ENCODE results near the gene CD2AP. TPM values are rescaled to one million over a fixed set of nuclear protein-coding genes. Genes with fewer than 3 reads are reported as not detected.

CD2AP gene
- total RNA-seq, 1 donor = 30.4 TPM

DNA sequence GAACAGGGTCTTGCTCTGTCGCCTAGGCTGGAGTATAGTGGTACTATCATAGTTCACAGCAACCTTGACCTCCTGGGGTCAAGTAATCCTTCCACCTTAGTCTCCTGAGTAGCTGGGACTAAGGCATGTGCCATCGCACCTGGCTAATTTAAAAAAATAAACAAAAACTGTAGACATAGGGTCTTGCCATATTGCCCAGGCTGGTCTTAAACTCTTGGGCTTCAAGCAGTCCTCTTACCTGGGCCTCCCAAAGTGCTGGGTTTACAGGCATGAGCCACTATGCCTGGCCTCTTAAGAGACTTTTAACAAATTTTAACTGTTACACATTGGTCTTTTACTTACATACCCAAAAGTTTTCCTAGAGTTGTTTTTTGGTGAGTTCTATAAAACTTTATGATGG, 12.4 kb downstream of the CD2AP start:
- Histone ChIP-seq H3K4me1 (ENCODE audit: insufficient read depth, low read length) (peaks cover 2% of the 10 kb centered on the region), H4K20me1 (ENCODE audit: insufficient read depth, low read length) (peaks cover 15% of the 10 kb centered on the region), H2AFZ (ENCODE audit: low read length) (no peak overlapping the region), H3K9me3 (ENCODE audit: low read depth, low read length) (no peaks in the 10 kb centered on the region), H3K36me3 (ENCODE audit: insufficient read depth, low read length) (no peaks in the 10 kb centered on the region), H3K4me3 (ENCODE audit: insufficient read depth, low read length) (no peak overlapping the region), H3K4me2 (ENCODE audit: insufficient read depth, low read length) (no peak overlapping the region), H3K27ac (ENCODE audit: low read depth, low read length) (no peak overlapping the region), H3K27me3 (ENCODE audit: insufficient read depth, low read length) (no peaks in the 10 kb centered on the region), H3K79me2 (ENCODE audit: insufficient read depth, low read length) (peaks cover 77% of the 10 kb centered on the region)
- TF ChIP-seq, protein P1, sequence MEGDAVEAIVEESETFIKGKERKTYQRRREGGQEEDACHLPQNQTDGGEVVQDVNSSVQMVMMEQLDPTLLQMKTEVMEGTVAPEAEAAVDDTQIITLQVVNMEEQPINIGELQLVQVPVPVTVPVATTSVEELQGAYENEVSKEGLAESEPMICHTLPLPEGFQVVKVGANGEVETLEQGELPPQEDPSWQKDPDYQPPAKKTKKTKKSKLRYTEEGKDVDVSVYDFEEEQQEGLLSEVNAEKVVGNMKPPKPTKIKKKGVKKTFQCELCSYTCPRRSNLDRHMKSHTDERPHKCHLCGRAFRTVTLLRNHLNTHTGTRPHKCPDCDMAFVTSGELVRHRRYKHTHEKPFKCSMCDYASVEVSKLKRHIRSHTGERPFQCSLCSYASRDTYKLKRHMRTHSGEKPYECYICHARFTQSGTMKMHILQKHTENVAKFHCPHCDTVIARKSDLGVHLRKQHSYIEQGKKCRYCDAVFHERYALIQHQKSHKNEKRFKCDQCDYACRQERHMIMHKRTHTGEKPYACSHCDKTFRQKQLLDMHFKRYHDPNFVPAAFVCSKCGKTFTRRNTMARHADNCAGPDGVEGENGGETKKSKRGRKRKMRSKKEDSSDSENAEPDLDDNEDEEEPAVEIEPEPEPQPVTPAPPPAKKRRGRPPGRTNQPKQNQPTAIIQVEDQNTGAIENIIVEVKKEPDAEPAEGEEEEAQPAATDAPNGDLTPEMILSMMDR (IDR thresholded peaks at IDR 0.05; ENCODE audit: extremely low read depth, low read depth, low read length) = no peak
- no peak for DNase-seq (ENCODE audit: insufficient read length, low spot score, missing footprints)

- Histone ChIP-seq H3K4me1 (ENCODE audit: insufficient read depth, low read length) (no peaks in the 10 kb centered on the region), H3K4me2 (ENCODE audit: insufficient read depth, low read length) (no peak overlapping the region), H3K36me3 (ENCODE audit: insufficient read depth, low read length) (no peaks in the 10 kb centered on the region), H3K4me3 (ENCODE audit: insufficient read depth, low read length) (no peak overlapping the region), H3K9me3 (ENCODE audit: low read depth, low read length) (no peaks in the 10 kb centered on the region), H2AFZ (ENCODE audit: low read length) (no peak overlapping the region), H3K27me3 (ENCODE audit: insufficient read depth, low read length) (no peaks in the 10 kb centered on the region), H3K79me2 (ENCODE audit: insufficient read depth, low read length) (peaks cover 81% of the 10 kb centered on the region), H4K20me1 (ENCODE audit: insufficient read depth, low read length) (peaks cover 21% of the 10 kb centered on the region), H3K27ac (ENCODE audit: low read depth, low read length) (no peak overlapping the region)
- no peak for DNase-seq (ENCODE audit: insufficient read length, low spot score, missing footprints)
- TF ChIP-seq, protein P1 (IDR thresholded peaks at IDR 0.05; ENCODE audit: extremely low read depth, low read depth, low read length) = no peak
Observed at GRCh38 chr6:47490676-47491075, 13.1 kb downstream of the CD2AP start.

DNA sequence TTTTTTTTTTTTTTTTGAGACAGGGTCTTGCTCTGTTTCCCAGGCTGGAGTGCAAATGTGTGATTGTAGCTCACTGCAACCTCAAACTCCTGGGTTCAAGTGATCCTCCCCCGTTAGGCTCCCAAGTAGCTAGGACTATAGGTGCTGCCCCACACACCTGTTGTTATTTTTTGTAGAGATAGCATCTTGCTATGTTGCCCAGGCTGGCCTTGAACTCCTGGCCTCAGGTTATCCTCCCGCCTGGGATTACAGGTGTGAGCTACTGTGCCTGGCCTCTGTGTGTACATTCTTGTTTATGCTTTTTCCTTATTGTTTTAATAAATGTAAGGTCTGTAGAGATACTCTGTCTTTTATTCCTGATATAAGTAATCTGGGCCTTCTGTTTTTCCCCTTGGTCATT, 14.8 kb downstream of the CD2AP start:
- TF ChIP-seq, protein P1 (IDR thresholded peaks at IDR 0.05; ENCODE audit: extremely low read depth, low read depth, low read length) = no peak
- Histone ChIP-seq H3K4me3 (ENCODE audit: insufficient read depth, low read length) (no peak overlapping the region), H2AFZ (ENCODE audit: low read length) (no peak overlapping the region), H3K27ac (ENCODE audit: low read depth, low read length) (no peak overlapping the region), H3K36me3 (ENCODE audit: insufficient read depth, low read length) (no peaks in the 10 kb centered on the region), H3K4me2 (ENCODE audit: insufficient read depth, low read length) (no peak overlapping the region), H4K20me1 (ENCODE audit: insufficient read depth, low read length) (peaks cover 25% of the 10 kb centered on the region), H3K27me3 (ENCODE audit: insufficient read depth, low read length) (no peaks in the 10 kb centered on the region), H3K79me2 (ENCODE audit: insufficient read depth, low read length) (peaks cover 80% of the 10 kb centered on the region), H3K9me3 (ENCODE audit: low read depth, low read length) (no peaks in the 10 kb centered on the region), H3K4me1 (ENCODE audit: insufficient read depth, low read length) (no peaks in the 10 kb centered on the region)
- DNase-seq (ENCODE audit: insufficient read length, low spot score, missing footprints) = no peak

DNA sequence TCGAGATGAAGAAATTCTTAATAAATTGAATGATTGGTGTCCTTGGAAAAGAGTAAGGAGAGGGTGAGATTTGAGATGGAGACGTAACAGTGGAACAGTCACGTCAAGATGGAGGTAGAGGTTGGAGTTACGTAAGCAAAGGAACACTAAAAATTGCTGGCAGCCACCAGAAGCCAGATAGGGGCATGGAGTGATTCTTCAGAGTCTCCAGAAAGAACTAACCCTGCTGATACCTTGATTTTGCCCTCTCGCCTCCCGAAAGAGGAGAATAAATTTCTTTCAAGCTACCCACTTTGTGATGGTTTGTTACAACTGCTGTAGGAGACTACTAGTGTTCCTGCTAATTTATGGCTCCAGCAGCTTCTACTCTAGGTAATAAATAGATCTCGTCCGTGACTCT, 17.6 kb downstream of the CD2AP start:
- H3K4me2 ChIP-seq (ENCODE audit: insufficient read depth, low read length) = no peak overlapping the region
- no peak overlapping the region for H3K27ac ChIP-seq (ENCODE audit: low read depth, low read length)
- H3K9me3 ChIP-seq (ENCODE audit: low read depth, low read length) = no peaks in the 10 kb centered on the region
- no peaks in the 10 kb centered on the region for H3K4me1 ChIP-seq (ENCODE audit: insufficient read depth, low read length)
- H4K20me1 ChIP-seq (ENCODE audit: insufficient read depth, low read length) = peaks cover 35% of the 10 kb centered on the region
- no peaks in the 10 kb centered on the region for H3K27me3 ChIP-seq (ENCODE audit: insufficient read depth, low read length)
- H3K79me2 ChIP-seq (ENCODE audit: insufficient read depth, low read length) = peaks cover 89% of the 10 kb centered on the region
- H2AFZ ChIP-seq (ENCODE audit: low read length) = no peak overlapping the region
- no peak for DNase-seq (ENCODE audit: insufficient read length, low spot score, missing footprints)
- H3K36me3 ChIP-seq (ENCODE audit: insufficient read depth, low read length) = no peaks in the 10 kb centered on the region
- TF ChIP-seq, protein P1 (IDR thresholded peaks at IDR 0.05; ENCODE audit: extremely low read depth, low read depth, low read length) = no peak
- no peak overlapping the region for H3K4me3 ChIP-seq (ENCODE audit: insufficient read depth, low read length)
